GM19463 (cell line): ENCODE data around the gene EFHB.
"Not testable (repeated sequence)": the region's sequence is repeated elsewhere in the genome, so short reads cannot be mapped to it uniquely, and the experiment has no call there.

Experiments
- ATAC-seq: cut with Tn5 transposase; IDR thresholded peaks from one replicate; pipeline ENCODE4 v1.9.1; 2021; ENCODE audit warnings: mild to moderate bottlenecking, moderate library complexity; ENCODE audit not compliant: unreplicated experiment

The EFHB gene, protein sequence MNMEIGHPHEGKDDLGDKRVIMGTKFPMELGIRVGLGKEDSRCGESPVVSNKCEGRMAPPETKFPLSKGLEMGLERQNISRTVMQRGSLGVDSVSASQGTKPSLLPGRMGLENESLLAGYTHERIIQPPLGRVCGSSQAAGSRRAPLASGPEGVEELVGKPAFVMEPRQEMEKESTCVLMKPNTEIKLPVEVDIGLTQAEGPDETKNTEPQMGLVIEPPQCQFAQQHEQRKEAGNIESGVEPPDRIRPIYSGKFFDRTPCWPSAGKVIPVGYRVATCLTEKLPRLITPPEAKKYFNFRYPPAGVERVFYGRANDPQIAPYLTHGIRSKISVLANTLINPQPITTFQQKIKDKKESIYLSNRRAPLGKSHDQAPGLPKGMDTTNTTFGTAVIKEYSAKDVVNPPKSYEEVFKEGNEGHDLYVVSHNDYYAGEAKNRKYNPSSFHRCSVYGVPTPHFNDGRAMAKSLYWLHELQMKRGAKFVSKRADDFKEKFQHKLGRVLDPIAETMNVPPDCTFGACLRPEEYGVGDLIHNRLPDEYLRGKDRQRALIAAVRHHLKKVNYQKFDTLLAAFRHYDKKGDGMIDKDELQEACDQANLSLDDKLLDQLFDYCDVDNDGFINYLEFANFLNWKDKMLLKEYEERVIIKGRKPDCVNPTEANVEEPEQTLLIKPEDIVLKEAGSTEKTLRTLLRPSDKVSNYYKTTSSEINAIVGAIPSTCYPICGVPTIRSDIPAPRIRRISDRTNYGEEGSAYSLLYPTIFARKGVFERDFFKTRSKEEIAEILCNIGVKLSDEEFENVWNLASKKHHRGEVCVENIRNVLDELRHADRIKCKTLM

DNA sequence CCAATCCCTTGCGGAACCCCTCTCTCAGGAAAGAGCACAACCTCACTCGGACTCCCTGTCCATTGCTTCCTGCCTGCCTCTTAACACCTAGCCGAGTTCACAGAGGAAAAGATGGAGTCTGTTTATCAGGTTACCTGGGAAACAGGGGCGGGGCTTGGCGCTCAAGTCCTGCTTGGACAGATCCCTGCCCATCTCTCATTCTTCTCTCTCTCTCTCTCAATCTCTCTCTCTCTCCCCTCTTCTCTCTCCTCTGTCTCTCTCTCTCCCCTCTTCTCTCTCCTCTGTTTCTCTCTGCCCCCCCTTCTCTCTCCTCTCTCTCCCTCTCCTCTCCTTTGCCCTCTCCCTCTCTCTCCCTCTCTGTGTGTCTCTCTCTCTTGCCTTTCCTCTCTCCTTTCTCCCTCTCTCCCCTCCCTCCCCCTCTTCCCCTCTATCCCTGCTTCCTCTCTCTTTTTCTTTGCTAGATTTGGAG lies at the start of gene EFHB:
EFHB (minus strand) TSS at position 120 of the 469 bp plus-strand sequence. CDS start 199 bp downstream, outside the sequence.
- peak; percentile 25 for ATAC-seq

DNA sequence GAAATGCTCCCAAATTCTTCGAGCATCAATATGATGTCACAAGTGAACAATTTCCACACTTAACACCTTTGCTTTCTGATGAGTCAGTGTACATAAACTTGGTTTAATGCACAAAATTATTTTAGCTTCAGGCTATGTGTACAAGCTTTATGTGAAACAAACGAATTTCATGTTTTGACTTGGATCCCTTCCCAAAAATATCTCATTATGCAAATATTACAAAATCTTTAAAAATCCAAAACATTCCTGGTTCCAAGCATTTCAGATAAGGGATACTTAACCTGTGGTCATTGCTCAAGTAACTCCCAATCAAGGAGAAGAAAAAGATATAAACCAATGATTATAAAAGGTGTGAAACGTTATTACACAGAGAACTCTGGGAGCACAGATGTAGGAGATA lies 38.0 kb upstream of the EFHB start:
- no peak for ATAC-seq

DNA sequence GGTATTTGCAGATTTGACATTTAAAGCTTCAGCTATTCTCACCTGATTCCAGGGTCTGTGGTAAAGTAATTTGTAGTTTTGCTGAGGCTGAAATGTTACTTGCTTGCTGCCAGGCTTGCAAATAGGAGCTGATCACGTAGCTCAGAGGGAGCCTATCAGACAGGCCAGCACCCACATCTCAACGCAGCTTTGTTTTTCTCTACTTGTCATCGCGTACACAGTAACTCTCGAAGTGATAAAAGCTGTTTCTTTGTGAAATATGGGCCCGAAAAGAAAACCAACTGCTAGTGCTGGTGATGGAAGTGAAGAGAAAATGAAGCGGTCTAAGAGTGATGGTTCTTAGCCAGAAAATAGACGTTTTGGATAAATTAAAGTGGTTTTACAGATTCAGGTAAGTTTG lies 36.3 kb upstream of the EFHB start:
- no peak for ATAC-seq

DNA sequence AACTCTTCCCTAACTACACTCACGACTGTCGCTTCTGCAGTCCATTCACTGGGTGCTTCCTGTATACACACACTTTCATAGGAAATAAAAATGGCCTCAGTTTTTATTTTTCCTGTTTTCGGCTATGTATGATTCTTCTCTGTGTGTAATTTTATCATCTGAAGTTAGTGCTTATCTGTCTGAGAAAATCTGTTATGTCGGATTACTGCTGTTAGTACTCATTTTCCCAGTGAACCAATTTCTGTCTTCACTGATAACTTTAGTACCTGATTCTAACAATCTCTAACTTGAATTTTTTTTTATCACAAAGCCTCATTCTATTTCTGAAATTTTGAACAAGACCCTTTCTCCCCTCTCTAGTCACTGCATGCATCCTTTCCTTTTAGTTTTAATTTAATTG lies 33.8 kb upstream of the EFHB start:
- no peak for ATAC-seq

DNA sequence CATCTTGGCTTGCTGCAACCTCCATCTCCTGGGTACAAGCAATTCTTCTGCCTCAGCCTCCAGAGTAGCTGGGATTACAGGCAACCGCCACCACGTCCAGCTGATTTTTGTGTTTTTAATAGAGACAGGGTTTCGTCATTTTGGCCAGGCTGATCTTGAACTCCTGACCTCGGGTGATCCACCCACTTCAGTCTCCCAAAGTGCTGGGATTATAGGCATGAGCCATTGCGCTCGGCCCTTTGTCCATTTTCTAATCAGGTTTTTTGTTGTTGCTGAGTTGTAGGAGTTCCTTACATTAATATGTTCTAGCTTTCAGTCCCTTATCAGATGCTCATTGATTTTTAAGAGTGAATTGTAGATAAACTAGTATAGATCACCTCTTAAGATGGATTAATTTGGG lies 33.2 kb upstream of the EFHB start:
- ATAC-seq: no peak

DNA sequence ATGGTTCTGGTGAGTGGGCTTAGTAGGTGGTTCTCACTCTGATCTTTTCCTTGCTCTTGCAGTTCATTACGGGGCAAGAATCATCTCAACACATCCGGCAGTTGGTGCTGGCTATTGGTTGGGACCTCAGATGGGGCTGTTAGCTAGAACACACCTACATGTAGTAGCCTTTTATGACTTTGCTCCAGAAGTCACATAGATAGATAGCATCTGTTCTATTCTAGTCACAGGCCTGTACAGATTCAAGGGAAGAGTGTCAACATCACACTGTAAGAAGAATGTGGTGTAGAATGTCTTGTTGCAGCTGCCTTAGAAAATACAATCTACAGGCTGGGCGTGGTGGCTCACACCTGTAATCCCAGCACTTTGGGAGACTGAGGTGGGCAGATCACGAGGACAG lies 27.9 kb upstream of the EFHB start:
- no peak for ATAC-seq

DNA sequence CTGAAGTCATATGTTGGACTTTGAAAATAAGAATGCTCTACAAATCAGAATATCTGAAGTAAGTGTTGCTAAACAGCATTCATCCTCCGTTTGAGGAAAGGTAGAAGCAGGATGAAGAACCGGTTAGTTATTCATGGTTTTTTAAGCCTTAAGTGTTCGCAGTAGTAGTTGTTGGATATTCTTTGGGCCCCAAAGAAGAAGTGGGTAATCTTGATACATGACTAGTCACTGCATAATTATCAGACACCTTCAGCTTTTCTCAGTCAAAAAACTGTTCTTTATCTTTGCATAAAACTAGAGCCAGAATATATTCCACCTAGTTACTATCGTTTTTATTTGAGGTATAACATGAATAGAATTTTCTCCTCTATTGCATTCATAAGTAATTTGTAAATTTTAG lies 26.7 kb upstream of the EFHB start:
- no peak for ATAC-seq

DNA sequence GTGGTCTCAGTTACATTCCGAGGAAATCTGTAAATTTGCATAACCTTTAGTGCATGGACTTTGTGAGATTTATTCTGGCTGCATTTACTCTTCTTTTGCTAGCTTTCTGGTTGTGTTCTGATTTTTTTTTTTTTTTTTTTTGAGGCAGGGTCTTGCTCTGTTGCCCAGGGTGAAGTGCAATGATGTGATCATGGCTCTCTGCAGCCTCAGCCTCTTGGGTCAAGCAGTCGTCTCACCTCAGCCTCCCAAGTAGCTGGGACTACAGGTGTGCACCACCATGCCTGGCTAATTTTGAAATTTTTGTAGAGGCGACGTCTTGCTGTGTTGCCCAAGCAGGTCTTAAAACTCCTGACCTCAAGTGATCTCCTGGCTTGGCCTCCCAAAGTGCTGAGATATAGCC lies 25.5 kb upstream of the EFHB start:
- ATAC-seq: no peak

DNA sequence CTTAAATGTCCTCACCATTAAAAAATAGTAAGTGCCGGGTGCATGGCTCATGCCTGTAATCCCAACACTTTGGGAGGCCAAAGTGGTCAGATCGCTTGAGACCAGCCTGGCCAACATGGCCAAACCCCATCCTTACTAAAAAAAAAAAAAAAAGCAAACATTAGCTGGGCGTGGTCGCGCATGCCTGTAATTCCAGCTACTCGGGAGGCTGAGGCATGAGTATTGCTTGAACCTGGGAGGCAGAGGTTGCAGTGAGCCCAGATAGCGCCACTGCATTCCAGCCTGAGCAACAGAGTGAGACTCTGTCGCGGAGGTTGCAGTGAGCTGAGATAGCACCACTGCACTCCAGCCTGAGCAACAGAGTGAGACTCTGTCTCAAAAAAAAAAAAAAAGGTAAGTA lies 23.3 kb upstream of the EFHB start:
- ATAC-seq: not testable (repeated sequence)

DNA sequence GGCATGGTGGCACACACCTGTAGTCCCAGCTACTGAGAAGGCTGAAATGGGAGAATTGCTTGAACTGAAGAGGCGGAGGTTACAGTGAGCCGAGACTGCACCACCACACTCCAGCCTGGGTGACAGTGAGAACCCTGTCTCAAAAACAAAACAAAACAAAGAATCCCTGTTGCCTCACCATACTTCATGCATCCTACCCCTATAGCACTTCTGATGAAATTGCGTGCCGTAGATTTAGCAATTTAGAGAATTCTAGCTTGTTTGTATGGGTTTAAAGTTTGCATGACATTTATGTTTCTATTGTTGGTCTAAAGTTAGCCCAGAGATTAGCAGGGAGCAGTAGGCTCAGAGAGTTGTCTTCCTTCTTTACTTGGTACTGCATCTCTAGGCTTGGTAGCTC lies 20.7 kb upstream of the EFHB start:
- ATAC-seq: no peak

DNA sequence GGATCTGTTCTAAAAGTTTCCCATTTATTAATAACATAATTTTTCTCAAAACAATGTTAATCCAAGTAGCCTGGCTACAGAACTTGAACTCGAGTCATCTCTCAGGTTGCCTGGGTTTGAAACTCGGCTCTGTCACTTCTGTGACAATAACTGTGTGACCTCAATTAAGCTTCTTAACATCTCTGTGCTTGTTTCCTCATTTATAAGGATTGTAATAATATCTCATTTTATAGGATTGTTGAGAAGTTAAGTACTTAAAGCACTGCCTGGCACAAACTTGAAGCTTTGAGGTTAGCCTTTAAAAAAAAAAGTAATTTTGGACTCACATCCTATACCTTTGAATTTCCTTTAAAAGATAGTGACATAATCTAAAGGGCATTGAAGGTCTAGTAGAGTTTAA lies 16.3 kb upstream of the EFHB start:
- ATAC-seq: no peak

DNA sequence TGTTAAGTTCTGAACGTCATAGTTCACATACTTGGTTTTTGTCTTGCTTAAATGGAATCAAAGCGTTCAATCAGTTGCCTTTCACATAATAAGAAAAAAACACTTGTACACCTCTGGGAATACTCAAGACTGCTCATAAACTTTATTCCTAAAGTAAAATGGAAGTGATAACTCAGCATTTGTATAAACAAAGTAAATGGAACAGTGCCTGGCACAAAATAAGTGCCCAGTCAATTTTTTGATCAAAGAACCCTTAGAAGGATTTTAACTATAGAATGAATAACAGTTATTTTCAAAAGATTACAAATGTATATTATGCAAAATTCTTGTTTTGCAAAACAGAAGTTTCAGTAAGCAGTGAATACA lies 14.2 kb upstream of the EFHB start:
- ATAC-seq: no peak

DNA sequence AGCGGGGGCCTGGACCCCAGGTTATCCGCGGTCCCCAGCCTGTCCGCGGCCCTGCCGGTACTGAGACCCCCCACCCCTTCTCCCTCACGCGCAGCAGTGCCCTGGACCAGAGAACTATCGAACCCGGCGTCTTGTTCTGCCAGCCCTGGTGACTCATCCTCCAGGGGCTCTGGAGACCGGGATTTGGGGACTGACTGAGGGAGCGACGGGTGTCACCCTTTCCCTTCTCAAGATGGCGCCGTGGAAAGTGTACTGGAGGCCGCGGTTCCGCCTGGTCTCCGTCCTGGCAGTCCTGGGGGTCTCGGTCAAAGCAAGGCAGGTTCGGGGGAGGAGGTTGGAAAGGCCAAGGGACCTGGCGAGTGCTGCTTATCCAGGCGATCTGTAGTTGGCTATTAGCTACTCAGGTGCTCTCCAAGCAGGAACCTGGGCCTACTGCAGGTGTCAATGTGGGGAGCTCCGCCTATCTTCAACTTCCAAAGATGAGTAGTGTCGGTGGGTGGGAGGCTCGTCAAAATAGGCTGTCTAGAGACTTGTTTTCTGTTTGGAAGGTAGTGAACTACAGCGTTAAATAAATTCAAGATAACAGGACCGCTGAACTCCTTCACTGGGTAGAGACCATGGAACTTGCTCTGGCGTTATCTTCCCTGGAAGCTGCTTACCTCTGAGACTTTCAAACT lies 13.7 kb upstream of the EFHB start:
- peak; percentile 6 for ATAC-seq

DNA sequence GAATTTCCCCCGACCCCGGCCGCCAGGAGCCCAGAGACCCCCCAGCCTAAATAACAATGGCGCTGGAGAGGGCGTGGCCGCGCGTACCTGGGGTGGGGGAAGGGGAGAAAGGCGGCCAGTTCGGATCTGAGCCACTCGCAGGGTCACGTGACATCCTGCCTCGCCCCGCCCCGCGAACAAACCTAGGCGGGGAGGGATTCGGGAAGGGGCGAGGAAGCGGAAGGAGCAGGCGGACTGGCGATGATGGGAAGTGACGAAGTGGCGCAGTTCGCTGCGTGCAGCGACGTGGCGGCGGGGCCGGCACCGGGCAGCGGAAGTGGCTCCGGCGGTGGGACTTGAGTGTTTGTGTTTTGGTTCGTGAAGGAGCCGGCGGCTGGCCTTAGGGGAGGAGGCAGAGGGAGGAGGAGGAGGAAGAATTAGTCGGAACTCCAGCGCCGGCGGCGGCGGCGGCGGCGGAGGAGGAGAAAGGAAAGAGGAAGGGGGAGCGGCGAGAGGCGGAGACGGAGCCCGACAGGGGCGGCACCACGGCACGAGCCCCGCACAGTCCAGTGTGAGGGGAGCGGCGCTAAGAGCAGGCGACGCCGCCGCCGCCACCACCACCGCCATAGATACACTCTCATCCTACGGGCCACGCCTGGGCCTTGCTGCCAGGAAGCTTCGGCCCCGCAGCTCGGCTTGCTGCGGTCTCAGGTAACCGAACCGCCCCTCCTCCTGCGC lies 13.0 kb upstream of the EFHB start, which contains the start of gene RAB5A:
RAB5A (plus strand) TSS at position 266 of the 717 bp plus-strand sequence. CDS start 3,802 bp downstream, outside the sequence.
- peak; percentile 94 for ATAC-seq

DNA sequence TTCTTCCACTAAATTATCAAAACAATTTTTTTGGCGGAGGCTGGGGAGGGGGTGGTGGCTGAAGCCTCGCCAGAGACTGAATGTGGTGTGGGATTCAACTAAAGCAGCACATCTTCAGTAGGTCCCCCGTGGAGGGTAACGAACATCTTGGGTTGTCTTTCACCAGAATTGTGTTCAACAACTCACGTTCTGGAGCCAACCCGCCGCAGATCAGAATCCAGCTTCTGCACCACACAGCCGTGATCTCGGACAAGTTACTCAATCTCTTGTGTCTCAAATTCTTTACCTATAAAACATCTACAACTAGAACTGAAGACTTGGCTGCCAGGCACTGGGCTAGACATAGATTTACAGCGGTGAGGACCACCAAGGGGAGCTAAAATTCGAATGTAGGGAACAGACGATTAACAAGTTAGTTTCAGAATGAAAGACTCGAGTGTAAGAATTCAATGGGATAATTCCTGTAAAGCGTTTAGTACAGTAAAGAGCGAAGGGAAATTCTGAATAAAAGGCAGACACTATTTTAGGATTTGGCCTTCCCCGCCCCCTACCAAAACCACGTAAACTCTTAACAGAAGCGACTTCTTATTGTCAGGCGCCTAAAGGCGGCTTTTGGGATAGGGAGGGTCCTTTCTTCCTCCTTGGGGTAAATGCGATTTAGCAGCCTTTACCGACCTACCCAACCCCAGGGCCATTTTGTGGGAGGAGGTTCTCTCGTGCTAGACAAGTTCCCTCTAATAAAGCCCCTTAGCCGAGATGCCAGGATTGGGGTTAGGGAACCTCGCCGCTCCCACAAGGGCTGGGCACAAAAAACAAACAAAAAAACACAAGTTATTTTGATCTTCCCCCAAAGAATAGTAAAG lies 12.2 kb upstream of the EFHB start:
- peak; percentile 2 for ATAC-seq

DNA sequence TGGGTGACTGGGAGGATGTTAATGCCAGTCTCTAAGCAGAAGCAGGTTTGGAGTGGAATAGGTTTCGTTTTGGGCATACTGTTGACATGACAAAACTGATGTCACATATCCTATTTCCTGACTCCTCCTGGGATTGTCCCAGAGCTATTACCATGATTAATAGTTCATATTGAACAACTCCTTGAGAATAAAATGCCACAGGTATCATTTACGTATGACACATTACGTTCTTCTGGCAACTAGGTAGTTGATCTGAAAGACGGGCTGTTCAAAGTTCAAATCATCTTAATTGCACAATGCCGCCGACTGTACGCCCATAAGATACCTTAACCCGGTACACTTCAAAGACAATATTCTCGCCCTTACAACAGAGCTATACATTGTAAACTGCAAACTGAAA lies 11.5 kb upstream of the EFHB start:
- no peak for ATAC-seq

DNA sequence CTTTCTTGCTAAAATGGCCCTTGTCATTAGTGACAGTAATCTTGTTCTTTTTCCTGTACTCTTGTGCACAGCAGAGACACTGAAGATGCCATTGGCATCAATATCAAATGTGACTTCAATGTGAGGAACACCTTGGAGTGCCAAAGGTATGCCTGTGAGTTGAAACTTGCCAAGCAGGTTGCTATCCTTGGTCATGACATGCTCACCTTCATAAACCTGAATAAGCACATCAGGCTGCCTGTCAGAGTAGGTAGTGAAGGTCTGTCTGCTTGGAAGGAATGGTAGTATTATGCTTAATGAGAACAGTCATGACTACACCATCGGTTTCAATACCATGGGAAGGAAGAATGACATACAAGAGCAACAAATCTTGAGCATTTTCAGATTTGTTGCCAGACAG lies 6.6 kb upstream of the EFHB start:
- no peak for ATAC-seq

DNA sequence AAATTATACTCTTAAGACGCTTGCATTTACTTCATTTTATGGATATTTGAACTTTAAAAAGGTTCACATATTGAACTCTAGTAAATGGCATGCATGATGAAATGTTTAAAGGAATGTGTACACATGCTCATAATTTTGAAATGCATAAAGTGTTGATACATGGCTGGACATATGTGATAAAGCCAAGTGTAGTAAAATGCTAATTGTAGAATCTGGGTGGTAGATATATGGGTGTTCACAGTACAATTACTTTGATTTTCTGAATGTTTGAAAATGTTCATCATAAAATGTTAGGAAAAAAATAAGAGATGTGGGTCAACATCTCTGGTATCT lies 4.2 kb upstream of the EFHB start:
- no peak for ATAC-seq

DNA sequence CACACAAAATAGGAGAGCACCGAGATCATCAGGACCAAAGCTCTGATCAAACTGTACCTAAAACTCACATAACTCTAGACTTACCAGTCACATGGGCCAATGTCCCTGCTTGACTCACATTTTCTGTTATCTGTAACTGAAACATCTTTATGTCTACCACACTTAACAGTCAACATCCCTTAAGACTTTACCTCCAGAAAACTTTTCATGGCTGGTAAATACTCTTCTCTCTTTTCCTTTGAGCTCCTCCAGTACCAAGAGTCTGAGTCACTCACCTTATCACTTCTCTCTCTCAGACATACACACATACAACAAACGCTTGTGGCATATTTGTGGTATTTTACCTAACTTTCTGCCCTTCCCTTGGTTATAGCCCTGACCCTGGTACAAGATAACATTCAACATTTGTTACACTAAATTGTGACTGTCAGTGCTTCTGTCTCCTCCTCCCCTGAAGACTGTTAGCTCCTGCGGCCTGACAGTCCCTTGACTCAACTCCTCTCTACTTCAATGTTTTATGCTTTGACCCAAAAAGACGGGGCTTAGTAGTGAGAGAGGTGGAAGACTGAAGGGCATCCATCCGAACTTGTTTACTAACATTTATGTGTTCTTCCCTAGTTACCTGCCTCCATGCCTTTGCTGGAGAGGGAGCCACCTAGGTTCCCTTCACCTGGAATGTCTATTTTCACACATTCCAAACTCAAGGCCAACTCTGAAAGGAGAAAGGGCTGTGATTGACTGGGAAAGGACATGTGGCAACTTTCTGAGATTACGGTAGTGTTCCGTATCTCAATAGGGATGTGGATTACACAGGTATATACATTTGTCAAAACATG lies 3.7 kb upstream of the EFHB start:
- ATAC-seq: no peak
